ENCODE data around the gene SFTPD.
"Not testable (repeated sequence)": the region's sequence is repeated elsewhere in the genome, so short reads cannot be mapped to it uniquely, and the experiment has no call there.

The SFTPD gene

GRCh38 chr10:79898597-79899325, 50.1 kb downstream of the SFTPD start:
- Histone ChIP-seq H3K36me3 (ENCODE audit: insufficient read depth, low read length) (no peaks in the 10 kb centered on the region), H3K4me1 (ENCODE audit: insufficient read depth, low read length) (no peaks in the 10 kb centered on the region), H3K9me3 (ENCODE audit: low read length) (no peaks in the 10 kb centered on the region), H3K27me3 (ENCODE audit: insufficient read depth, low read length) (no peaks in the 10 kb centered on the region), H3K4me3 (ENCODE audit: low read length) (no peak overlapping the region), H2AFZ (ENCODE audit: low read depth, low read length) (no peak overlapping the region)

- H3K4me1 ChIP-seq (ENCODE audit: insufficient read depth, low read length); H3K36me3 ChIP-seq (ENCODE audit: insufficient read depth, low read length); H3K27me3 ChIP-seq (ENCODE audit: insufficient read depth, low read length); H3K4me3 ChIP-seq (ENCODE audit: low read length); H3K9me3 ChIP-seq (ENCODE audit: low read length); H2AFZ ChIP-seq (ENCODE audit: low read depth, low read length): not testable (repeated sequence)
Measured at GRCh38 chr10:79892896-79893295, 56.0 kb downstream of the SFTPD start.

- no peak overlapping the region for H3K4me3 ChIP-seq (ENCODE audit: low read length)
- H3K4me1 ChIP-seq (ENCODE audit: insufficient read depth, low read length), result no peaks in the 10 kb centered on the region
- no peaks in the 10 kb centered on the region for H3K36me3 ChIP-seq (ENCODE audit: insufficient read depth, low read length)
- no peak overlapping the region for H2AFZ ChIP-seq (ENCODE audit: low read depth, low read length)
- H3K27me3 ChIP-seq (ENCODE audit: insufficient read depth, low read length), result peaks cover 3% of the 10 kb centered on the region
- no peaks in the 10 kb centered on the region for H3K9me3 ChIP-seq (ENCODE audit: low read length)
Measured at GRCh38 chr10:79890469-79890868, 58.4 kb downstream of the SFTPD start.

- not testable (repeated sequence) for H3K27me3 ChIP-seq (ENCODE audit: insufficient read depth, low read length); H3K36me3 ChIP-seq (ENCODE audit: insufficient read depth, low read length); H3K4me1 ChIP-seq (ENCODE audit: insufficient read depth, low read length); H2AFZ ChIP-seq (ENCODE audit: low read depth, low read length); H3K9me3 ChIP-seq (ENCODE audit: low read length); H3K4me3 ChIP-seq (ENCODE audit: low read length)
Measured at GRCh38 chr10:79888984-79889383, 59.9 kb downstream of the SFTPD start.
